Islet of Langerhans (tissue), 1 donor: ENCODE measurements around the gene BRI3.
"Not testable (repeated sequence)": the region's sequence is repeated elsewhere in the genome, so short reads cannot be mapped to it uniquely, and the experiment has no call there.

Experiments
- FAIRE-seq: peaks from one replicate; lab custom pipeline; 2011; peaks lifted over from hg19 to GRCh38; lab: Jason Lieb, UNC

BRI3 gene

DNA sequence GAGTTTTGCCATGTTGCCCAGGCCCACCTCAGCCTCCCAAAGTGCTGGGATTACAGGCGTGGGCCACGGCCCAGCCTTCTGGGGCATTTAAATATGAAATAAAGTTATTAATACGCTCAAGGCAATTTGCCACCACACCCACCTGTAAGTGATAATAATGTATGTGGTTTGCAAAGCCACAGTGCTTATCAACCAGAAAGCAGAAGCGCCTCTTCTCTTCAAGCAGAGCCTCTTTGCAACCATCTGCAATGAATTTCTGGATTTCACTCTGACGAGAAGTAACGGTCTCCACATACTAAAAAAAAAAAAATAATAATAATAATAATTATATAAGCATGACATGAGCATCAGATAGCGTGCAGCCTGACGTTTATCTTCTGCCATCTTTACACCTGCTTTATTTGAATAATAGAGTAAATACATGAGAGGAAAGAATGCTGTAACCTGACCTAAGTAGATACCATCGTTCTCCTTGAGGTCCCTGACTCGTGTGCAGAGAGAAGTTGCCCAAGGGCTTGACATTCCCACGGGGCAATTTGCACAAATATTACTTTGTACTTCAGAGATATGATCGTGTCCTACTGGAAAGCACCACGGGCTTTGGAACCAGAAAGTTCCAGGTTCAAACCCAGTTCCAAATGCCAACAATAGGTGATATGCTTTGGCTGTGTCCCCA lies 34.0 kb downstream of the BRI3 start:
- FAIRE-seq = no peak

DNA sequence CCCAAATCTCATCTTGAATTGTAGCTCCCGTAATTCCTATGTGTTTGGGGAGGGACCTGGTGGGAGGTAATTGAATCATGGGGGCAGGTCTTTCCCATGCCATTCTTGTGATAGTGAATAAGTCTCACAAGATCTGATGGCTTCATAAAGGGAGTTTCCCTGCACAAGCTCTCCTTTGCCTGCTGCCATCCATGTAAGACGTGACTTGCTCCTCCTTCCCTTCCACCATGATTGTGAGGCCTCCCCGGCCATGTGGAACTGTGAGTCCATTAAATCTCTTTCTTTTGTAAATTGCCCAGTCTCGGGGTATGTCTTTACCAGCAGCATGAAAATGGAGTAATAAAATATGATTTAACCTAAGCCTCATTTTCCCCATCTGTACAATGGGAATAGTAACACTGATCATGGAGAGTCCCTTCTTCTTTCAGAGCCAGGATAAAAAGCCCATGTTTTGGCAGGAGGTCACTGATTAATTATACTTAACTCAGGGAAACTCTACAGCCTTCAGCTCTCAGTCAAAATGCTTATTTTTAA lies 34.6 kb downstream of the BRI3 start:
- FAIRE-seq = not testable (repeated sequence)

DNA sequence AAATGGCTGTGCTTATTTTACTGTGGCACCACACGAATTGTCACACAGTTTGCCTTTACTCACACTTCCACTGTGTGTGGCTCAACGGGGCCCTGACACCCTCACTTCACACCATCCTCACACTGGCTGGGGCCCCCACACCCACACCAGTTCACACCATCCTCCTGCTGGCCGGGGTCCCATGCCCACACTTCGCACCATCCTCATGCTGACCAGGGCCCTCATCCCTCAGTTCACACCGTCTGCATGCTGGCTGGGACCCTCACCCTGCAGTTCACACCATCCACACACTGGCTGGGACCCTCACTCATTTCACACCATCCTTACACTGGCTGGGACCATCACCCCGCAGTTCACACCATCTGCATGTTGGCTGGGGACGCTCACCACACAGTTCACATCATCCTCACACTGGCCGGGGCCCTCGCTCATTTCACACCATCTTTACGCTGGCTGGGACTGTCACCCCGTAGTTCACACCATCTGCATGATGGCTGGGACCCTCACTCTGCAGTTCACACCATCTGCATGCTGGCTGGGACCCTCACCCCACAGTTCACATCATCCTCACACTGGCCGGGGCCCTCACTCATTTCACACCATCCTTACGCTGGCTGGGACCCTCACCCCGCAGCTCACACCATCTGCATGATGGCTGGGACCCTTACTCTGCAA lies 36.0 kb downstream of the BRI3 start:
- FAIRE-seq = no peak

DNA sequence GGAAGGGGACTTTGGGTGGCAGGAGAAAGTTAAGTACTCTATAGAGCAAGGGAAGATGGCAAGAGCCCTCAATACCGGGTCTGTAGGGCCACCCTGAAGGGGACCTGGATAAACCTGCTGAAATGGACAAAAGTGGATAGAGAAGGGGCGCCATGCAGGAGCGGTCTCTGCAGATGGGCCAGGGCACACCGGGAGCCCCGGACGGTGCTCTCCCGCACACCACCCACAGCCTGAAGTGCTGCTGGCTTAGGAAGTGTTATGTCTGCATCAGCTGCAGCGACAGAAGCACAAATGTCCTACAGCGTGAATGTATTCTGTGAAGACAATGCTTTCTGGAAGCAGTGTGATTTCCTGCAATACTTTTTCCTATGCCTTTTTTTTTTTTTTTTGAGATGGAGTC lies 37.7 kb downstream of the BRI3 start:
- no peak for FAIRE-seq

DNA sequence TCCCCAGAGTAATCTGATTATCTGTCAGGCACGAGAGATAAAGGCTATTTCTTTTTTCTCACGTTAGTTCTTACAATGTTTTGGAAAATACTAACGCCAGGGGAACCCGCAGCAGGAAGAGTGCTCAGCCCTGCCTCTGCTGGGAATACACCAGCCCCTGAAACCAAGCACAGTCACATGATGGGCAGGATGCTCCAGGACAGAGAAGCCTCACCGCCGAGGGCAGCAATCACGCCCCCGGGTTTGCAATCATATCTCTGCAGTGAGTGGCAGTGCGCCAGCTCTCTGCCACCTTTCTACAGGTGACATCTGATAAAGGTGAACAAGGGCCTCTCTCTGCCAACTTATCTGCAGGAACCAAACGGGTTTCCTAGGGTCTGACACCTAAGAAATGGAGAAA lies 39.8 kb downstream of the BRI3 start:
- no peak for FAIRE-seq

DNA sequence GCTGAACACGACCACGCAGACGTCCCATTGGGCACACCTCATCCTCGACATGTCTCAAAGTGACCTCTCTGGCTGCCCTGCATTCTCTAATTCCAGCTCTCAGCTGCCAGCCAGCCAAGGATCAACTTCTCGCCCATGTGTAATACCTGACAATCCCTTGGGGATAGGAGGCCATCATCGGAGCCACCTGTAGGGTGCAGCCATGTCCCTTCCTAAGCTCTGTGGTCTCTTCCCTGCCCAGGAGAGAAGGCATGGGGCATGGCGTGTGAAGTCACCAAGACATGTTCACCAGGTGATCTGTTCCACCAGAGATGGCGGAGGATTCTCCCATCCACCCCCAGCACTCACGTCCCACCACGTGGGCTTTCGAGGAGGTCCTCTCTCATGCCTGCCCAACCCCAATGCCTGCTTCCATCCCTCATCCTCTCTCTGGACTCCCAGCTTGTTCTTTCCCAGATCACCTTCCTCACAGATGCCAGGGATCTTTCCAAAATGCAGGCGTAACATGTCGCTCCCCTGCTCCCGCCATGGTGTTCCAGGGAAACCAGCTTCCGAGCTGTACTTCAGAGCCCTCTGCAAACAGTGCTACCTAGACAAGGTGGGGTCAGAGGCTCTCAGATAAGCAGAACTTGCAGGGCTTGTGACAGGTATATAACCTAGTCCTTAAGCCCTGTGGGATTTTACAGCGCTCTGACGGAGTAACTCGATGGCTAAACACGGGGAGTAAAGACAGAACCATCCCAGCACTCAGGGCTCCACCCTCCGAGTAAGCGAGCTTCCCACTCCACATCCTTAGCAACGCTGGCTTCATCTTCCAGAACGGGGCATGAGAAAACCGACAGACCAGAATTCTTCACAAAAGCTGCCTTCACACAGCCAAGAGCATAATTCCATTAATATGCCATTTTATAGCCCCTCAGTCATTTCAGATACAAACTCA lies 41.1 kb downstream of the BRI3 start:
- no peak for FAIRE-seq

DNA sequence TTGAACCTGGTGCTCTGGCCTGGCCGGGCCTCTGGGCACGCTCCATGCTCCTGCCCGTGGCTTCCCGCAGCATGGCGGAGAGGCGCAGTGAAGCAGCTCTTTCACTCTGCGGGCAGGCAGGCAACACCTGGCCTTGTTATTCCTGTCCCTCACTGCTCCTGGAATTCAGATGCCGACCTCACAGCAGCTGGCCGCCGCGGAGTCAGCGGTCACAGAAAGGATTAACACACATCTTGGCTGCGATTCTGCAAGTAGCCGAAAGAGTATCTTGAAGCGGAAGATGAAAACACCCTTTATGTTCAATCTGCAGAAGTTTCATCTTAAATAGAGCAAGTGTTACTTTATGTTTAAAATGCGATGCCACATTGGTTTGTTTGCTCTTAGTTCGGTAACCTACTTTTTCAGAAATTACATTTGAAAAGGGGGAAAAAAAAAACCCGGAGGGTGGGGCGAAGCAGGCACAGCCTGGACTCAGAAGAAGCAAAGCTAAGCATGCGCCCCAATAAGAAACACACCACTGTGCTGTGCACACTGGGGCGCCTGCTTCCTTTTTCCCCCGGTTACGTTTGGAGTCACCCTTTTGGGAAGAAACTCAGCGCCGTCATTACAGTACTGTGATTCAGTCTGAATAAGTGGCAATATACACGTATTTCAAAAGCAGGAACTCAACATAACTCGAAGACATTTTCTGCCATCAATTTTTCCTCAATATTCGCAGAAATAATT lies 42.3 kb downstream of the BRI3 start:
- FAIRE-seq = no peak

DNA sequence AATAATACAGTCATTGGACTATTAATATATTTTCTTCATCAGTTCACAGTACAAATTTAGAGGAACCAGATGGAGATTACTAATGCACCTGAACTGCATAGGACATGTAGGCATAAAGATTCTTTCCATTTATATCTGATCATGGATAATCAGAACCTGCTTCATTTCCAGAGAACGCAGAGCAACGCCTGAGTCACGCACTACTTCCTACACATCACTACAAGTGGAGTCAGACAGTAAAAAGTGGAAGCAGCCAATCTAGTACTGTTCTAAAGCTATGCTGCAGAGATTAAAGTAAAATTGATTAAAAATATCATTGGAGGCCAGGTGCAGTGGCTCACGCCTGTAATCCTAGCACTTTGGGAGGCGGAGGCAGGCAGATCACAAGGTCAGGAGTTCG lies 43.3 kb downstream of the BRI3 start:
- no peak for FAIRE-seq

DNA sequence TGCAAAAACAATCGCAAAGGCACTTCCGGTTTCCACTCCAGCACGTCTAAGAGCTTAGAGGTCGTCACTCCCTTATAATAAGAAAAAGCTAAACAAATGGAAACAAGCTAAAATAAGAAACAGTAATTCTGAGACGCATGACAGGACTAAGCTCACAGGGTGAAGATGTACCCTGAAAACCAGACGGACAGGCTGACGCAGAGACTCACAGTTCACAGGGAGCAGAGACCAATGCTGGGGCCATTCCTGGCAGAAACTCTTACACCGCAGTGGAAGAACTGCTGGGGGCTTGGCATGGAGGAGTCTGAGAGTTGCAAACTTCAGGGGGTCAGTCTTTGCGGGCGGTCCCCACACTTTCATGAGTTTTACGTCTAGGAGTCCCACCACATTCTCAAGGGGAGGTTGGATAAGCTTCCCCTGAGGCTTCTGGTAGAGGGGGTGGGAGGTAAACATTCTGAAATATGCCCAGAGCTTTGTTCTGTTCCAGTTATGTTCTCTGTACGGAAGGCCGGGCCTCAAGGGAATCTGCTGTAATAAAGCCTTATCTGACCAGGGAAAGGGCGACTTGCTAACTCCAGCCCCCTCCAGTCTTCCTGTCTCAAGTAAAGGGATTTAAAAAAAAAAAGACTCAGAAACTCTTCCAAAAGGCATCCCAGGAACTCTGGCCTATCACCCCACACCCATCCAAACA lies 47.8 kb downstream of the BRI3 start:
- no peak for FAIRE-seq

DNA sequence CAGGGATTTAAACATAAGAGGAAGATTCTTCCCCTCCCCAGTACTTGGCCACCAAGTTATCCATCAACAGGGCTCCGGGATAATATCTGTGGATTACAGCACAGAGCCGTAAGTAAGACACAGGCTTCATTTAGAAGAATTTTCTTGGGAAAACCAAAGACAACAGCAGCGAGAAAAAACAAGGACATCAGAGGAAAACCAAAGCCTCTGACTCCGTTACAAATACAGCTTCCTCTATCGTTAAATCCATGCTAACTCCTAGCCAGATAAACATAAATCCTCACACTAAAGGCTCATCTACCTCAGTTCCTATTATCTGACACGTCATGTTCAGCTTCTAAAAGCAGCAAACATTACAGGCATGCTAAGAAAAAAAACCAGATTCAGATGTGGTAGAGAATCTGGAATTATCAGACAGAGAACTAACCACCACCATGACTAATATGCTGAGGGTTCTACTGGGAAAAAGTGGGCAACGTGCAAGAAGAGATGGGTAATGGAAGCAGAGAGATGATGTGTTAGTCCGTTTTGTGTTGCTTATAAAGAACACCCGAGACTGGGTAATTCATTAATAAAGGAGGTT lies 48.4 kb downstream of the BRI3 start:
- FAIRE-seq = no peak

DNA sequence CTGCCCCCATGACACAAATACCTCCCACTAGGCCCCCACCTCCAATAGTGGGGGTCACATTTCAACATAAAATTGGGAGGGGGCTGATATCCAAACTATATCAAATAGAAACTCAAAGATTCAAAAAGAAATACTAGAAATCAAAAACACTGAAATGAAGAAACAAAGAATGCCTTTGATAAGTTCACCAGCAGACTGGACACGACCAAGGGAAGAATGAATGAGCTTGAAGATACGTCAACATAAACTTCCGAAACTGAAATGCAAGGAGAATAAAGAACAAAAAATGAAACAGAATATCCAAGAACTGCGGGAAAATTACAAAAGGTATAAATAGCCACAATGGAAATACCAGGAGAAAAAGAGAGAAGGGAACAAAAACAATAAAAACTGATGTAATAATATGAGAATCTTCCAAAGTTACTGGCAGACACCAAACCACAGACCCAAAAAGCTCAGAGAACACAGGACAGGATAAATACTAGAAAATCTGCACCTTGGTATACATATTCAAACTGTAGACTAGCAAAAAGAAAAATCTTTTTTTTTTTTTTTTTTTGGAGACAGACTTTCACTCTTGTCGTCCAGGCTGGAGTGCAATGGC lies 49.5 kb downstream of the BRI3 start:
- no peak for FAIRE-seq

DNA sequence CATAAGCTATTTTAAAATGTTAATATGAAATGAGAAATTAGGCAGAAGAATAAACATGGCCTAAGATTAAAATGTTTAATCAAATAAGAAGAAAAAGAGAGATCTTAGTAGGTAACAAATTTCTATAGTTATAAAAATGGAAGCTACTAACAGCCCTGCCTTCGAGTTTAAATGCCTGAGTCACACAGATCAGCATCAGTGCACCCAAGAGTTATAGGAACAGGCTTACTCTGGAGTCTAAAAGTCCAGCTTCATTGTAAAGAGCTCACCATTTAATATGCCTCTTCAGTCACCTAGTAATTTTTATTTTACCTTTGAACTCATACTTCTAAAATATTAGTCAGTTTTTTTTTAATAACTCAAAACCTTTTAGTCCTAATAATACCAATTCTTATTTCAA lies 52.6 kb downstream of the BRI3 start:
- no peak for FAIRE-seq

DNA sequence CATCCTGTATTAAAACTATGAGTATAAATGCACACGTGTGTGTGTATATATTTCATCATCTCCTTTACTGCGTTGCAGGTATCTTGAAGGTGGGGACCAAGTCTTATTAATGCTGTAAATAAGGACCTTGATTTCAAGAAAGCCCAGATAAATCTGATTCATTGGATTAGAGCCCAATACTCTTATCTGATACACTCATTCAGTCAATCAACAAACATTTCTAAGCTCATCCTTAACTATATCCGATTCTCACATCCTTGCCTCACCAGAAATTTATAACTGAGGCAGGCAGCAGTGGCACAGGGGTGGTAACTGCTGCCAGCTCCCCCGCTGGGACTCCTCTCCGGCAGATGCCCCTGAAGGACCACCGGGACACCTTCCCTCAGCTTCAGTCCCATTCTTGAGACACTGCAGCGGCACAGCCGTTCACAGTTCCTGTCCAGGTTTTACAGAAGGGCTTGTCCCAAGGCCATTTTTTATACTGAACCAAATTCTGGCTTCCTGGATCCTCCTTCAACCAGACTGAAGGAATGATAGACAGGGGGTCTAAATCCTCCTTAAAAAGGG lies 54.0 kb downstream of the BRI3 start:
- no peak for FAIRE-seq

DNA sequence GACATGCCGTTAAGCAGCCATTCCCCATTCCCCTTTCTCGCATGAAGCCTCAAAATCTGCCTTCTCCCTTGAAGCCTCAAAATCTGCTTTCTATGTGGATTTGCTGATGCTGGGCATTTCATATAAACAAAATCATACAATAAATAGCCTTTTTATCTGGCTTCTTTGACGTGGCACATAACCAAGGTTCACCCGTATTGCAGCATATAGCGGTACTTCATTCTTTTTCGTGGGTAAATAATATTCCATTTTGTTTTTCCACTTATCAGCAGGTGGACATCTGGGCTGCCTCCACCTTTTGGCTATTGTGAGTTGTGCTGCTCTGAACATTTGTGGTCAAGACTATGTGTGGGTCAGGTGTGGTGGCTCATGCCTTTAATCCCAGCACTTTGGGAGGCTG lies 57.0 kb downstream of the BRI3 start:
- no peak for FAIRE-seq

DNA sequence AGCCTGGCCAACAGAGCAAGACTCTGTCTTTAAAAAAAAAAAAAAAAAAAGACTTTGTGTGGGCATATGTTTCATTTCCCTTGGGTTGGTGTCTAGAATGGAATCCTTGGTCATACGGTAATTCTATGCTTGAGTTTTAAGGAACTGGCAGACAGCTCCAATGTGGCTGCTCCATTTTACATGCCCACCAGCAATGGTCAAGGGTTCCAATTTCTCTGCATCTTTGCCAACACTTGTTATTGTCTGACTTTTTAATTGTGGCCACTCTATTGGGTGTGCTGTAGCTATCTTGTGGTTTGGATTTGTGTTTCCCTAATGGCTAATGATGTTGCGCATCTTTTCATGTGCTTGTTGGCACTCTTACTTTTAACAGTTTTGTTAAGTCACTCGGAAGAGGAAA lies 57.6 kb downstream of the BRI3 start:
- no peak for FAIRE-seq

DNA sequence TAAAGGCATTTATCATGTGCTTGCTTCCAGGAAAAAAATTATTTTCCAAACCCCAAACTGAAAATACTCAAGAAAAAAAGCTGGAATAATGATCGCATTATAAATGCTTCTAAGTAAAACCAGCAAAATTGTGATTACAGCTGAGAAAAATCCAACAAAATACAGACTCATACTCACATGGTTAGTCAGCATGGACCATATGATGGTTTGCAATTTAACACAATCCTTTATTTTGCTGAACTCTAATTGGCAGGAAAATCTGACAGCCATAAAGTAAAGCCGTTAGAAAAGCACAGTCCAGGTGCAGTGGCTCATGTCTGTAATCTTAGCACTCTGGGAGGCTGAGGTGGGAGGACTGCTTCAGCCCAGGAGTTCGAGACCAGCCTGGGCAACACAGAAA lies 59.6 kb downstream of the BRI3 start:
- no peak for FAIRE-seq
